Astrocyte of the spinal cord (primary cell): ENCODE measurements around the gene CDK4.

Experiments
- DNase-seq: peaks from one replicate; pipeline ENCODE4 v3.0.0; 2011; ENCODE audit warnings: low read depth, low spot score
- H3K4me3 ChIP-seq: 2 replicates; pipeline ENCODE4 v1.5.1; 2011; ENCODE audit warnings: low read depth, mild to moderate bottlenecking, low read length, moderate library complexity
- in situ Hi-C: cut with HindIII; loops from 2 replicates; pipeline ENCODE4 v1.10.0; 2017; ENCODE audit warnings: low sequenced_read_pairs
- TF ChIP-seq, protein P1 (sequence below): IDR thresholded peaks from 2 replicates; pipeline ENCODE4 v1.5.1; 2012; ENCODE audit warnings: low read depth, mild to moderate bottlenecking, low read length, inconsistent platforms

CDK4 gene

DNA sequence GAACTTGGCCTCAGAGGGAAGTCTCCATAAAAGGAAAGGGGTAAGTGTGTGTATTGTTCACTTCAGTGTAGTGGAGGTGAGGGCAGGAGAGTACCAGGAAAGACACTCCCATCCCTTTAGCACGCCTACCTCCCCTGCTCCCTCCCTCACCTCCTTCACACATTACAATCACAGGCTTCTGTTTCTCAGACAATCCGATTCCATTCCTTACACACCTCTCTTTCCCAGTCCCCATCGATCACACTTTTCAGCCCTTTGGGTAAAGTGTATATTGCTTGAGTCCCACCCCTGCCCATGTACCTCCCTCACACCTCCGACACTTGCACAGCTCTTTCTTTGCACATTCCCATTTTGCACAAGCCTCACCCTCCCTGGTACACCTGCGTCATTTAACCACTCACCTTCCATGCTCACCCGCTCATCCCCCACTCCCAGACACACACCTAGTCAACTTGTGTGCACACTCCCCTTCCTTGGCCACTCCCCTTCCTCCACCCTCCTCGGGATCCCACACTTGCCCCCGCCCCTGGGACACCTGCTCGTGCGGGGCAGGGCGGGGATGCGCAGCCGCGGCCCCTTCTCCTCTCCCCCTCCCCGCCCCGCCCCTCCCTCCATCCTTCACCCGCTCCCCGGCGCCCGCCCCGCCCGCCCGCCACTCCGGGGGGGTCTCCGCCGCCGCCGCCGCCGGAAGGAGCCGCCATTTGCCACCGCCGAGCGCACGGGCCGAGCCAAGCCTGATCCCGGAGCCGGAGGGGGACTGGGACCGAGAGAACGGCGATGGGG is 2.5 kb upstream of the CDK4 start, which contains the start of gene MARCHF9:
TSS of gene MARCHF9 (plus strand) at position 693 of the 783 bp plus-strand sequence. CDS start 426 bp downstream, outside the sequence.
- TF ChIP-seq, protein P1, sequence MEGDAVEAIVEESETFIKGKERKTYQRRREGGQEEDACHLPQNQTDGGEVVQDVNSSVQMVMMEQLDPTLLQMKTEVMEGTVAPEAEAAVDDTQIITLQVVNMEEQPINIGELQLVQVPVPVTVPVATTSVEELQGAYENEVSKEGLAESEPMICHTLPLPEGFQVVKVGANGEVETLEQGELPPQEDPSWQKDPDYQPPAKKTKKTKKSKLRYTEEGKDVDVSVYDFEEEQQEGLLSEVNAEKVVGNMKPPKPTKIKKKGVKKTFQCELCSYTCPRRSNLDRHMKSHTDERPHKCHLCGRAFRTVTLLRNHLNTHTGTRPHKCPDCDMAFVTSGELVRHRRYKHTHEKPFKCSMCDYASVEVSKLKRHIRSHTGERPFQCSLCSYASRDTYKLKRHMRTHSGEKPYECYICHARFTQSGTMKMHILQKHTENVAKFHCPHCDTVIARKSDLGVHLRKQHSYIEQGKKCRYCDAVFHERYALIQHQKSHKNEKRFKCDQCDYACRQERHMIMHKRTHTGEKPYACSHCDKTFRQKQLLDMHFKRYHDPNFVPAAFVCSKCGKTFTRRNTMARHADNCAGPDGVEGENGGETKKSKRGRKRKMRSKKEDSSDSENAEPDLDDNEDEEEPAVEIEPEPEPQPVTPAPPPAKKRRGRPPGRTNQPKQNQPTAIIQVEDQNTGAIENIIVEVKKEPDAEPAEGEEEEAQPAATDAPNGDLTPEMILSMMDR: no peak
- no peak for DNase-seq
- peak within 1 kb of the TSS; percentile 46 for H3K4me3 ChIP-seq
- in situ Hi-C loops: no loop called here

DNA sequence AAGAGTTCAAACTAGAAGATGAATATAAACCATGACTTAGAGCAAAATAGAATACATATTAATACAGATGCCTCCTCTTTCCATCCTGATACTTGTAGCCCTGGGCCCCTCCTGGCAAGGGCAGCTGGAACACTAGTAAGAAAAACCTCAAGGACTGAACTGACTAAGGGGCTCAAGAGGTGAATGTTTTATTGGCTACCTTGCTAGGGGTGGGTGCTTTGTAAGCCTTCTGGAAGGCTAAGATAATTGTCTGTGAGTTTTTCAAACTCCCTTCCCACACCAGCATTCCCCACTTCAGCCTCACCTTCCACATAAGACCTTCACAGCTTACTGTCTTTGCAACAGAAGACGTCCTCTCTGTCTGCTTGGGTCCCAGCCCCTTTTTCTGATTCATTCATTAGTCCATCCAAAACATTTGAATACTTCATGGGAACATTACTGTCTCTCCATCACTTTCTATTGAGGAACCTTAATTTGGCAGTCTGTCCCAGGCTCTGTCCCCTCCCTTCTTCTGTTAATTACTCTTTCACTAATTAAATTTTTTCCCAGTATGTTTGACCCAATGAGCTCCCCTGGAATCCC is 1.7 kb upstream of the CDK4 start:
- H3K4me3 ChIP-seq: no peak overlapping the region
- TF ChIP-seq, protein P1: no peak
- DNase-seq: no peak
- in situ Hi-C loops: no loop called here

DNA sequence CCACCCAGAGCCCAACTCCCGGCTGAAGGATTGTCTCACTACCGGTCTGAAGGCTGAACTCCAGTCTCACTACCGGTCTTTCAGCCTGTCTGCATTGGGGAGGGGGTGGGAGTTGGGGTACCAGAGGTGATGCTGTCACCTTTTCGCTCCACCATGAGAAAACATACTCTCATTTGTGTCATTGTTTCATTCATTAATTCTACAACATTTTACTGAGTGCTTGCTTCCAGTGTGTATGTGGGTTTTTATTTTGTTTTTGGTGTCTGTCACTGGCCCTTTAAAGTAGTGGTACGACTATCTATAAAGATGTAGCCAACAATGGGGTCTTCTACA is 524 bp upstream of the CDK4 start:
- DNase-seq: no peak
- TF ChIP-seq, protein P1: no peak
- in situ Hi-C loops: no loop called here
- H3K4me3 ChIP-seq: peak overlapping the region; percentile 23

DNA sequence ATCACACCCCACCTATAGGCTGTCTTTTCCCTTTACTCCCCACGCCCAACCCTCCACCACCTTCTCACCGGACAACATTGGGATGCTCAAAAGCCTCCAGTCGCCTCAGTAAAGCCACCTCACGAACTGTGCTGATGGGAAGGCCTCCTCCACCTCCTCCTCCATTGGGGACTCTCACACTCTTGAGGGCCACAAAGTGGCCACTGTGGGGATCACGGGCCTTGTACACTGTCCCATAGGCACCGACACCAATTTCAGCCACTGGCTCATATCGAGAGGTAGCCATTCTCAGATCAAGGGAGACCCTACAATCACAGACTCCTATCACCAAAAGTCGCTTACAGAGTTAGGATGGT is 700 bp downstream of the CDK4 start:
- H3K4me3 ChIP-seq: peak overlapping the region; percentile 94
- DNase-seq: no peak
- in situ Hi-C loops: no loop called here
- TF ChIP-seq, protein P1: no peak

DNA sequence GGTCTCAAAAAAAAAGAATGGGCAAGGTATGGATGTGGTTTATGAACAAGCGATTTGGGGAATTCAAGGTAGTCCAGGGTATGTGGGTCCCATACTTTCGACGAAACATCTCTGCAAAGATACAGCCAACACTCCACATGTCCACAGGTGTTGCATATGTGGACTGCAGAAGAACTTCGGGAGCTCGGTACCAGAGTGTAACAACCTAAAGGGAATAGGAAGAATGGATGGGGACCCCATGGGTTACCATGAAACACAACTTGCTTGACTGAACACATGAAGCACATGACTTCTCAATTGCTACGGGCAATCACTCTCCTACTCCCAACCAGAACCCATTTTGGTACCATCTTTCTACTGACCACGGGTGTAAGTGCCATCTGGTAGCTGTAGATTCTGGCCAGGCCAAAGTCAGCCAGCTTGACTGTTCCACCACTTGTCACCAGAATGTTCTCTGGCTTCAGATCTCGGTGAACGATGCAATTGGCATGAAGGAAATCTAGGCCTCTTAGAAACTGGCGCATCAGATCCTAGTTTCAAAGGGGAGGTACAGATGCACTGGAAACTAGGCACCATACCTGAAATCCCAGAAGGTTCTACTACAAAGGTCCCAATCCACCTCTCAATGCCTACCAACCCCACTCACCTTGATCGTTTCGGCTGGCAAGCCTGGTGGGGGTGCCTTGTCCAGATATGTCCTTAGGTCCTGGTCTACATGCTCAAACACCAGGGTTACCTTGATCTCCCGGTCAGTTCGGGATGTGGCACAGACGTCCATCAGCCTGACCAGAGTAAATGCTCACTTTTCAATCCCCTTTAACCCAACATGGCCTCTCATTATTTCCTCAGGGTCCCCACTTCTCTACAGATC is 1.3 kb downstream of the CDK4 start:
- no peak for DNase-seq
- peak overlapping the region; percentile 94 for H3K4me3 ChIP-seq
- TF ChIP-seq, protein P1: no peak
- in situ Hi-C loops: no loop called here

DNA sequence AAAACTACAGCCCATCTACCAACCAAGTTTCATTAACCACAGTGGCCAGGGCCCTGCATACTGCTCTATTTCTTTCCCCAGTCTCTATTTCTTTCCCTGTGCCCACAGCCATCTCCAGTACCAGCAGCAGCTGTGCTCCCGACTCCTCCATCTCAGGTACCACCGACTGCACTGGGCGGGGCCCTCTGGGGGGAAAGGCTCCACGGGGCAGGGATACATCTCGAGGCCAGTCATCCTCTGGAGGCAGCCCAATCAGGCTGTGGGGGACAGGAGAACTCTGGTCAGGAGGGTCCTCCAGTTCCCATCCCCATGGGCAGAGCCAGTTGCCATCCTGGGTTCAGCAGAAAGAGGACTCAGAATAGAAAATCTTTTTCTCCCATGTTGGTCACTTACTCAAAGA is 3.0 kb downstream of the CDK4 start:
- DNase-seq: no peak

More for the DNA sequence above, 3.0 kb downstream of the CDK4 start:
- no peak overlapping the region for H3K4me3 ChIP-seq
- in situ Hi-C loops: no loop called here
- TF ChIP-seq, protein P1: no peak
